Muscle of leg (tissue), 11 donors: ENCODE data around the gene OR10A7. TPM values are rescaled to one million over a fixed set of nuclear protein-coding genes. Genes with fewer than 3 reads are reported as not detected.

Source experiments
- DNase-seq: peaks from one replicate; pipeline ENCODE4 v3.0.0; 2013
- H3K27ac ChIP-seq: one replicate; pipeline ENCODE4 v1.5.1; 2013; ENCODE audit warnings: mild to moderate bottlenecking, low read length, control low read depth
- H3K27me3 ChIP-seq: one replicate; pipeline ENCODE4 v1.6.1; 2013; ENCODE audit warnings: low read length; ENCODE audit not compliant: control insufficient read depth, insufficient read depth
- H3K36me3 ChIP-seq: one replicate; pipeline ENCODE4 v1.6.1; 2013; ENCODE audit warnings: low read length; ENCODE audit not compliant: control insufficient read depth, insufficient read depth
- H3K4me1 ChIP-seq: one replicate; pipeline ENCODE4 v1.6.1; 2013; ENCODE audit warnings: low read length; ENCODE audit not compliant: control insufficient read depth, insufficient read depth
- H3K4me3 ChIP-seq: one replicate; pipeline ENCODE4 v1.5.1; 2013; ENCODE audit warnings: low read length, control low read depth
- H3K9me3 ChIP-seq: replicated peaks from 2 replicates; pipeline ENCODE4 v1.6.1; 2013; ENCODE audit warnings: low read depth, low read length; ENCODE audit not compliant: control insufficient read depth
- WGBS: methylation state at CpG from one replicate; pipeline ENCODE4 v1.1.5; 2013; ENCODE audit warnings: missing lambda C conversion rate; ENCODE audit not compliant: insufficient coverage; 5-methylcytosine and 5-hydroxymethylcytosine counted together
- polyA plus RNA-seq, 8 donors: library from polyadenylated mRNA; unstranded; fragments of 120-200 nt; gene quantifications; one replicate each; pipeline versions ENCODE4 v1.2.1 to v1.2.3, GENCODE V29; 2013; ENCODE audit warnings: inconsistent platforms in 1 of 8, low replicate concordance in 1 of 8; ENCODE audit not compliant: insufficient read length in 8 of 8, insufficient read depth in 1 of 8
- total RNA-seq: library from RNA; stranded (reverse); fragments of 120-200 nt; gene quantifications from one replicate; pipeline ENCODE4 v1.2.4, GENCODE V29; 2013

OR10A7 gene
- total and polyA plus RNA-seq, 9 donors = not detected

- no peak for DNase-seq
- no CpG with 5 or more reads among the region's 3 CpGs for WGBS
- Histone ChIP-seq H3K4me3 (no peak within 1 kb of the TSS), H3K36me3 (no peaks in the 10 kb centered on the region), H3K27me3 (no peaks in the 10 kb centered on the region), H3K27ac (no peak within 1 kb of the TSS), H3K9me3 (no peaks in the 10 kb centered on the region), H3K4me1 (no peaks in the 10 kb centered on the region)
Measured at GRCh38 chr12:55244309-55244708, 23.5 kb downstream of the OR10A7 start, which contains the start of gene OR6C74. Gene OR6C74 (plus strand): TSS chr12:55244609. CDS start chr12:55247288, 2,679 bp downstream.

GRCh38 chr12:55246159-55246558 lies 25.3 kb downstream of the OR10A7 start:
- no peak overlapping the region for H3K27ac ChIP-seq
- H3K36me3 ChIP-seq = no peaks in the 10 kb centered on the region
- no peaks in the 10 kb centered on the region for H3K4me1 ChIP-seq
- no peak for DNase-seq
- no peaks in the 10 kb centered on the region for H3K27me3 ChIP-seq
- no peaks in the 10 kb centered on the region for H3K9me3 ChIP-seq
- H3K4me3 ChIP-seq = no peak overlapping the region
- WGBS = 36% methylated on average over 1 of the region's 1 CpG

- no peak for DNase-seq
- H3K4me3 ChIP-seq = no peak overlapping the region
- H3K4me1 ChIP-seq = no peaks in the 10 kb centered on the region
- H3K27me3 ChIP-seq = no peaks in the 10 kb centered on the region
- H3K9me3 ChIP-seq = no peaks in the 10 kb centered on the region
- H3K27ac ChIP-seq = no peak overlapping the region
- no peaks in the 10 kb centered on the region for H3K36me3 ChIP-seq
- 80% methylated on average over 1 of the region's 3 CpGs for WGBS
Measured at GRCh38 chr12:55250944-55251343, 30.1 kb downstream of the OR10A7 start.

- no peaks in the 10 kb centered on the region for H3K27me3 ChIP-seq
- no peak for DNase-seq
- H3K27ac ChIP-seq = no peak overlapping the region
Measured at GRCh38 chr12:55253281-55253680, 32.5 kb downstream of the OR10A7 start.

DNA sequence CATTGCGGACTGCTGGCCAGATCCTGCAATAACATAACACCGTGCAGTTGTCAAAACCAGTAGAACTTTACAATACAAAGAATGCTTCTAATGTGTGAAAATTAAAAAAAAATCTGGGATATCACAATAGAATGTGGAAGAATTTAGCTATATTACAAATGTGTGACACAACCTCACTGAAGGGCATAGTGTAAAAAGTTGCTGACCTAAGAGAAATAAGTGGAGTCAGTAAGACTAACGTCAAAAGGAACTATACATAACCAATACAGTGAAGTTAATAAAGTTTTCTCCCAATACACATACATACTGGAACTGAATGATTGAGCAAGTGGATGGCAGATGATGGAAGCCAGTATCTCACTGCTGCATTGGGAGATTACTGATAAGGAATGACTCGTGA lies 36.0 kb downstream of the OR10A7 start:
- Histone ChIP-seq H3K4me1 (no peaks in the 10 kb centered on the region), H3K27me3 (no peaks in the 10 kb centered on the region), H3K9me3 (no peaks in the 10 kb centered on the region), H3K27ac (no peak overlapping the region), H3K4me3 (no peak overlapping the region), H3K36me3 (no peaks in the 10 kb centered on the region)
- DNase-seq = no peak
- WGBS = no CpG with 5 or more reads among the region's 4 CpGs

More at GRCh38 chr12:55253281-55253680, 32.5 kb downstream of the OR10A7 start:
- no peaks in the 10 kb centered on the region for H3K9me3 ChIP-seq
- no peak overlapping the region for H3K4me3 ChIP-seq
- H3K4me1 ChIP-seq = no peaks in the 10 kb centered on the region
- H3K36me3 ChIP-seq = no peaks in the 10 kb centered on the region

GRCh38 chr12:55258303-55258702 lies 37.5 kb downstream of the OR10A7 start:
- Histone ChIP-seq H3K27me3 (no peaks in the 10 kb centered on the region), H3K4me3 (no peak overlapping the region), H3K9me3 (no peaks in the 10 kb centered on the region), H3K4me1 (no peaks in the 10 kb centered on the region), H3K27ac (no peak overlapping the region), H3K36me3 (no peaks in the 10 kb centered on the region)
- no peak for DNase-seq
- 60% methylated on average over 1 of the region's 2 CpGs for WGBS

Other genes starting within 250 kb of the OR10A7 start
- 0.44 TPM for gene TESPA1, start 236.3 kb upstream of the OR10A7 start, total RNA-seq
- 1 to 10 TPM in 6 of 8 donors, under 1 TPM in 2; 0.53 to 2.8 (median 1.8) TPM for gene TESPA1, start 236.3 kb upstream of the OR10A7 start, polyA plus RNA-seq
- gene NEUROD4, start 201.1 kb upstream of the OR10A7 start, total RNA-seq = under 0.01 TPM
- not detected for gene NEUROD4, start 201.1 kb upstream of the OR10A7 start, polyA plus RNA-seq
- not detected for gene OR9K2, start 94.6 kb upstream of the OR10A7 start, total RNA-seq
- gene OR9K2, start 94.6 kb upstream of the OR10A7 start, polyA plus RNA-seq = not detected
- not detected for gene OR6C74, start 23.6 kb downstream of the OR10A7 start, total RNA-seq
- gene OR6C74, start 23.6 kb downstream of the OR10A7 start, polyA plus RNA-seq = not detected
- not detected for gene OR6C6, start 75.5 kb downstream of the OR10A7 start, total RNA-seq
- gene OR6C6, start 75.5 kb downstream of the OR10A7 start, polyA plus RNA-seq = not detected
- gene OR6C1, start 93.3 kb downstream of the OR10A7 start, total RNA-seq = not detected
- gene OR6C1, start 93.3 kb downstream of the OR10A7 start, polyA plus RNA-seq = not detected
- gene OR6C3, start 109.7 kb downstream of the OR10A7 start, total RNA-seq = not detected
- not detected for gene OR6C3, start 109.7 kb downstream of the OR10A7 start, polyA plus RNA-seq
- not detected for gene OR6C75, start 141.9 kb downstream of the OR10A7 start, total RNA-seq
- gene OR6C75, start 141.9 kb downstream of the OR10A7 start, polyA plus RNA-seq = under 1 TPM in 1 of 8 donors, not detected in 7; 0.06 TPM
- gene OR6C65, start 179.5 kb downstream of the OR10A7 start, total RNA-seq = not detected
- not detected for gene OR6C65, start 179.5 kb downstream of the OR10A7 start, polyA plus RNA-seq
- gene OR6C76, start 205.2 kb downstream of the OR10A7 start, total RNA-seq = not detected
- not detected for gene OR6C76, start 205.2 kb downstream of the OR10A7 start, polyA plus RNA-seq
- not detected for gene OR6C2, start 223.1 kb downstream of the OR10A7 start, total RNA-seq
- gene OR6C2, start 223.1 kb downstream of the OR10A7 start, polyA plus RNA-seq = not detected
- not detected for gene OR6C70, start 249.1 kb downstream of the OR10A7 start, total RNA-seq
- not detected for gene OR6C70, start 249.1 kb downstream of the OR10A7 start, polyA plus RNA-seq